Retina (tissue), 1 donor: ENCODE results near the gene LDHD.

ENCODE experiments used
- DNase-seq: peaks from one replicate; pipeline ENCODE4 v3.0.0-alpha.2; 2016

The LDHD gene

GRCh38 chr16:75078886-75079285, 37.7 kb downstream of the LDHD start:
- no peak for DNase-seq

- no peak for DNase-seq
These were observed 40.8 kb downstream of the LDHD start for GRCh38 chr16:75075688-75076268.

DNA sequence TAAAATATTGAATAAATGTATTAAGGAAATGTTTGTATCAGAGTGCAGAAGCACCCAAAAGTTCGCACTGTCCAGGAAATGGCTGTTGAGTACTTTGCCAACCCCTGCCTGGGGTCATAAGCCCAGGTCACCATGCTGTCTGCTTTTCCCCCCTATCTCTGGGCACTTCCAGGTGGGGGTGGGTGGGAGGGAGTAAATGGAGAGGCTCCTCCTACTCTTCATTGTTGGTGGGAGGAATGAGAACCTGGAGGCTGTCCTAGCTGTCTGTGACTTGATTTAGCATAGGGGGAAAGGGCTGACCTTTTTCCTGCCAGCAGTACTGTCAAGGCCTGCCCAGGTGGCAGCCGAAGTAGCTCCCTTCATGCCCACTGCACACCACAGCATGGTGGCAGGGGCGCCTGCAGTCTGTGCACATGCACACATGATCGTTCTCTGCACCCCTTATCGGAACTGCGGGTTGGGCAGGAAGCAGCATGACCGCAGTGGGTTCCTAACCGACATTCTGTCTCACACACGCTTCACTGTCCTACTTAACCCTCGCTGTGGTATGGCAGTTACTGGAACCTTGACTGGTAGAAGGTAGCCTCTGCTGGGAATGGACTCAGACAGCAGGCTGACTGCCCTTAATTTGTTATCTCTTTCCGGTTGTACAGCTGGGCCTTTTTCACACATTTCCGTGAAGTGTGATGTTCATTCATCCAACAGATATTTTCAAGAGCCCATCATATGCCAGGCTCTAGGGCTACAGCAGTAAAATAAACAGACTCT, 41.5 kb downstream of the LDHD start:
- DNase-seq: no peak

DNA sequence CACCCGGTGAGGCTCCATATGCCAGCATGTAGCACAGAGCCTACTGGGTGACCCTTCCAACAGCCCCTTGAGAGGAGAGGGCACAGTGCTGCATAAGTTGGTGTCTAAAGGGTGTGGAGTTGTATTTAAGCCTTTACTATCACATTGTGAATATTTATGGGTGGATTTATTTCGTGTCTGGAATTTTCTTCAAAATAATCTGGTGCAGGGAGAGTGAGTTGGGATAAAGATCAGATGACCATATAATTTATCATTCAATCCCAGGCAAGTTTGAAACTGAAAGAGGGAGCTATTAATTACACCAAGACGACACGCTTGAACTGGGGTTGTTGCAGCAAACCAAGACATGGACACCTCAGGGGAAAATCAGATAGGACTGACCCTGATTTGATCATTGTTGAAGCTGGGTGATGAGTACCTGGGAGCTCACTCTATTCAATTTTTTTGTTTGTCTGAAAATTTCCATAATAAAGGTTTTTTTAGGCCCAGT, 42.2 kb downstream of the LDHD start:
- no peak for DNase-seq

- DNase-seq: no peak
These were observed 42.9 kb downstream of the LDHD start for GRCh38 chr16:75073545-75074303.

DNA sequence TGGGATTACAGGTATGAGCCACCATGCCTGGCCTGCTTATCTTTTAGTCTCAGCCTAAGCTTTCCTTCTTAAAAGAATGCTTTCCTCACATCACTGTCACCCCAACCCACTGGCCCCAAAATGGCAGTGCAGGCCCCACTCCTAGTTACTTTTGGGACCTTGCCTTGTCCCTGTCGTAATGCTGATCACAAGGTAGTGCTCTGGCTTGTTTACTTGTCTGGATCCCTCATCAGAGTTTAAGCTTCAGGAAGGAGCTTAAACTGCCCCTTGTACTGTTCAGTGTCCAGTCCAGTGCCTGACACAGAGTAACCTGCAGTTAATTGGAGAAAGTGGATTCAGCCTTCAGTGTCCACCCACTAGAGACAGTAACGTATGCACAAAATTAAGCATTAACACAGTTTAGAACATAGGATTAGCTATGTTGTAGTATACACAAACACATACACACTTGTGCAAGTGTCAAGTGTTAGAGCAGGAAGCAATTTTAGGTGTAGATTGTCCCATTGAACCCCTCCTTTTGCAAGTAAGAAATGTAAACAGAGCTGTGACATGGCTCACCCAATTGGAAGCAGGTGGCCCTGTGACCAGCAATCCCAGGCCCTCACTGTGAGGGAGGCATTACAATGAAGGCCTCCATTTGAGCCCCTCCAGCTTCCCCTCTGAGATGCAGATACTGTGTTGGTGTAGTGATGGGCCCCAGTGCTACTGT, 44.2 kb downstream of the LDHD start:
- no peak for DNase-seq

DNA sequence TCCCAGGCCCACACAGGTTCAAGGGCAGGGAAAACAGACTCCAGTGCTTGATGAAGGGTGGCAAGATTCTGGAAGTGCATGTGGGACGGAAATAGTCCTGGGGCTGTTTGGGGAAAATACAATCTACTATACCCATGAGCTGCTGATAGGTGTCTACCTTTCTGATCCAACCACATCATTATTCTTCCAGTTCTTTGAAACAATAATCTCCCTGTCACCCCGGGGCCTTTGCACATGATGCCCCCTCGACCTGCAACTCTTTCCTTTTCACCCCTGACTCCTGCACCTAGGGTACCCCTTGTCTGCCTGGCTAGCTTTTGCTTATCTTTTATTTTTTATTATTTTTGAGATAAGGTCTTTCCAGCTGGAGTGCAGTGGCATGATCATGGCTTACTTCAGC, 45.0 kb downstream of the LDHD start:
- no peak for DNase-seq

DNA sequence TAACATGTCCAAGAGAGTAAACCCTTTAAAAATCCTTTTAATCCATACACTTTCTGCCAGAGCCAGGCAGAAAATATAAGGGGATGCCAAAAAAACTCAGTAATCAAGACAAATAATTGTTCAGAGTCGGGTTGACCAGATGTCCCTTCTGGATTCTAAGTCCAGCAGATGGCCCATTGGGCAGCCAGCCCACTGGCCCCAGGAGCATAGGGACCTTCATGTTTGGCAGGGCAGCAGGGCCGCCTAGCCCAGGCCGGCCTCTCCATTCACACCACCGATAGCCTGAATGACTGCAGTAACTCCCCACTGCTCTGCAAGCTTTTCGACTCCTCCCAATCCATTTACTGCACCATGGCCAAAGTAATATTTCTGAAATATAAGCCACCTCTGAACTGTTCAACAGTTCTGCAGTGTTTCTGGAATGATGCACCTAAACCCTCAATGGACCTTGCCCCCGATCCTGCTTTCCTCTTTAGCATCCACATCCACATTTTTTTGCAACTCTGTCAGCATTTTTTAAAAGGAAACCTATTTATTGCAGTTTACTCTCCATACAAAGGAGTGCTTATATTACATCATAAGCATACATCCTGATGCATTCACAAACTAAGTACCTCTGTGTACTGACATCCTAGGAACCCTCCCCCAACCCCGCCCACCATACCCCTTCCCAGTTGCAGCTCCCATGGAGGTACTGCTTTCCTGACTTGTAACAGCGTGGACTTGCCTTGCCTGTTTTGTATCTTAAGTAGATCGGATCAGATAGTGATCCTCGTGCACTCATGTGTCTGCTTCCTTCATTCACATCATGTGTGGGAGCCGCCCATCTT, 46.4 kb downstream of the LDHD start:
- no peak for DNase-seq

GRCh38 chr16:75068085-75069031, 48.2 kb downstream of the LDHD start:
- no peak for DNase-seq

- no peak for DNase-seq
These were observed 49.6 kb downstream of the LDHD start for GRCh38 chr16:75066861-75067447.

DNA sequence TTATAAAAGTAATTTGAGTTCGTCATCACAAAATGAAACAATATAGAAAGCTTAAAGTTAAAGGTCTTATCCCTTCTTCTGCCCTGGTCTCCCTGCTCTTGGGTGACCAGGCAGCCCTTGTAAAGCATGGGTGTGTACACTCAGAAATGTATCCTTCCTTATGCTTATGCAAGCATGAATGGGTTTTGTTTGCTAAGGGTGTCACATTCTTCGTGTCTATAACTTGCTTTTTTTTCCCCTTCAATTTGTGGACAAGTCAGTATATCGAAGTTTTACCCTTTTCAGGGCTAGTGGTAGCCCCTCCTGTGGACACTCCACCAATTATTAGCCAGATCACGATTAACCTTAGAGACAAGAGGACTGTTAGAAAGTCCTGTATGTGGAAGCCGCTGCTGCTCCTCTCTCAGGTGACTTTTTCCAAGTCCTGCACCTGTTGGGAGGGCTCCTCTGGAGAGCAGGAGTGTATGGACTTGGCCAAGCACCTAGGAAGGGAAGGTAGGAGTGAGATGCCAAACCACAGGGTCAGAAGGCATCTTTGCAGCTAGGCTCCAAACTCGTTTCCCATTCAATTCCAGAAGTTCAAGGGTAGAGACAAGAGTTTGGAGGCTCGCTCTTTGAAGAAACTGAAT, 50.9 kb downstream of the LDHD start:
- no peak for DNase-seq

DNA sequence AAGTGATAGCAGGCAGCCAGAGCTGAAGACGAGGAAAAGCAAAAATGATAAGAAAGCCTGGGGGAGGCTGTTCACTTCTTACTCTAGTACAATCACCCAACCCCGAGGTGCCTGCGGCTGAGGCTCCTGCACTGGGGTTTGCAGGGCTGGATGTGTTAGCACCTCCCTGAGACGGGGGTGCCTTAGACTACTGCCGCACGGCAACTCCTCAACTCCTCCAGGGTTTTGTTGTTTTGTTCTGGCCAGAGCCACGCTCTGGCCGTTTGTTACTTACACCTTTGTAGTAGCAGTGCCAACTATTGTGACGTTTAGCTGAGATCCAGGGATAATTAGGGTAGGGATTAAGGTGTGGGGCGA, 51.5 kb downstream of the LDHD start:
- no peak for DNase-seq

- DNase-seq: no peak
These were observed 52.0 kb downstream of the LDHD start for GRCh38 chr16:75064403-75065148.

DNA sequence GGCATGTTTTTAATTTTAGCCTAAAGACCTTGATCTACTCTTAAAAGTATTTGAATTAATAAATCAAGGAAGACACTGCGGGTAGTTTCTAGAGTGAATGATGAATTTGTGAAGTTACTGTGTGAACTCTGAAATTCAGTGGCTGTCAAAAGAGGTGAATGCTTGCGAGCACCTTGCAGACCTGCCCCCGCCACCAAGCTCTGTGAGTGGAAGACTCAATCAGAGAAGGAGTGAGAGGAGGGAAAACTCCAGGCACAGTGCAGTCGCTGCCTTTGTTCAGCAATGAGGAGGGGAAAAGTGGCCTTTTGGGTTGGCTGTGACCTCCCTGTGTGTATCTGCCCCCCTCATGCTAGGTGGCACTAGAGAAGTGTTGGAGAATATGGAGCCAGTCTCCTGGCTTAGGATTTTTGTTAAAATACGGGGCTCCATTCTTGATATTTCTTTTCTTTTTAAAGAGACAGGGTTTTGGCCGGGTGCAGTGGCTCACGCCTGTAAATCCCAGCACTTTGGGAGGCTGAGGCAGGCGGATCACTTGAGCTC, 53.0 kb downstream of the LDHD start:
- DNase-seq: no peak

DNA sequence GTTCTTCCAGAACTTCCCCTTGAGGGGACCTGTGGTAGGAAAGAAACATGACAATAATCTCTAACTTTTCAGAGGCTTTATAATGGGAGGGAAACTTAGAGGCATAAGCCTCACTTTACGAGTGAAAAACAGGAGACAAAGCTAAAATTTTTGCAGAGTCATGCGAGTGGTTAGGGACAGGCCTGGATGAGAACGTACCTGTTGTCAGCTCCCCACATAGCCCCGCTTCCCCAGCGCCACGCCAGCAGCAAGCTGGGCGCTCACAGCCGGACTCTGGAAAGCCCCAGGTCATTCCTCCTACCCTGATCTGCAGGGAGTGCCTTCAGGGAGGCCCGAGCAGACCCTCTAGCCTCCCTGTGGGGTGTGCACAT, 53.6 kb downstream of the LDHD start:
- DNase-seq: no peak

GRCh38 chr16:75062135-75062975, 54.2 kb downstream of the LDHD start:
- no peak for DNase-seq
